ENCODE data around the gene RPL18.

GRCh38 chr19:48654299-48655059 is 35.5 kb upstream of the RPL18 start:
- TF ChIP-seq ZBTB33 (IDR thresholded peaks at IDR 0.05) (no peak), CTCF (IDR thresholded peaks at IDR 0.05; ENCODE audit: low read depth, low read length, missing input control) (no peak), ATF3 (IDR thresholded peaks at IDR 0.05) (no peak), TAF1 (conservative IDR thresholded peaks at IDR 0.05) (no peak), EGR1 (IDR thresholded peaks at IDR 0.05; ENCODE audit: low read depth in 2 of 2) (no peak), REST (IDR thresholded peaks at IDR 0.05) (no peak), SP1 (IDR thresholded peaks at IDR 0.05) (no peak), MAX (IDR thresholded peaks at IDR 0.05) (no peak), GABPA (IDR thresholded peaks at IDR 0.05 in 1 of 2, conservative IDR thresholded peaks at IDR 0.05 in 1 of 2) (no peak), RAD21 (IDR thresholded peaks at IDR 0.05) (no peak)
